ENCODE measurements around the gene TXLNA.
"Not testable (repeated sequence)": the region's sequence is repeated elsewhere in the genome, so short reads cannot be mapped to it uniquely, and the experiment has no call there.

Gene TXLNA

DNA sequence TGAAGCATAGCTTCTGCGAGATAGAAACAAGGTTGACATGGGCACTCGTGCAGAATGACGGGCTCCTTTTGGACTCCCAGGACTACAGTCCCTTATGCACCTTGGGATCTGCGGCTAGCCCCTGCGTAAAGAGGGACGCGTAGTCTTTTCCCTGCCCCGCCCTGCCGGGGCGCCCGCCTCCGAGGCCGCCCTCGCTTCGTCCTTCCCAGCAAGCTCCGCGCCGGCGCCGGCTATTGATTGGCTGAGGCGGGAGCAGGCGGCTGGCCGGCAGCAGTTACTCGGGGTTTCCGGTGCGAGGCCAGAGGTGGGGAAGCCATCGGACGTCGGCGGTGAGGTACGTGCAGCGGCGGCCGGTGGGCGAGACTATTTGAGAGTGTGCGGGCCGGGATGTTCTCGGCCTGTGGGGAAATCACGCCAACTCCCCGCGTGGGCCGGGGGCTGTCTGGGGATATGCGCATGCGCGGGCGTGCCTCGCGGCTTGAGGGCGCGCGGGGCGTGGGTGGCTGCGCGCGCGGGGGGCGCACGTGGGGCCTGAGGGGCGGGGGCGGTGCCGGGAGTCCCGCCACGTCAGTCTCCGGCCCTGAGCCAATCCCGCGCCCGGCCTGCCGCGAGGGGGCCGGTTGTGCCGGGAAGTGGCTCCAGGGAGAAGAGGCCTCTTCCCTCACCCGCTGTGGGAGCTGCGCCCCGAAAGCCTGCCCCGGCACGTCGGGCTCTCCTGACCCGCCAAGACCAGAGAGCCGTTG is at the start of gene TXLNA:
TXLNA (plus strand) TSS at position 233 of the 743 bp plus-strand sequence. CDS start 671 bp downstream, outside the sequence.
- DNase-seq, result peak; percentile 91

DNA sequence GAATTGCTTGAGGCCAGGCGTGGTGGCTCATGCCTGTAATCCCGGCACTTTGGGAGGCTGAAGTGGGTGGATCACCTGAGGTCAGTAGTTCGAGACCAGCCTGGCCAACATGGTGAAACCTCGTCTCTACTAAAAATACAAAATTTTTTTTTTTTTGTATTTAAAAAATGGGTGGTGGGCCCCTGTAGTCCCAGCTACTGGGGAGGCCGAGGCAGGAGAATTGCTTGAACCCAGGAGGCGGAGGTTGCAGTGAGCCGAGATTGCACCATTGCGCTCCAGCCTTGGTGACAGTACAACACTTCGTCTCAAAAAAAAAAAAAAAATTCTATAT is 45.6 kb upstream of the TXLNA start:
- DNase-seq, result not testable (repeated sequence)

DNA sequence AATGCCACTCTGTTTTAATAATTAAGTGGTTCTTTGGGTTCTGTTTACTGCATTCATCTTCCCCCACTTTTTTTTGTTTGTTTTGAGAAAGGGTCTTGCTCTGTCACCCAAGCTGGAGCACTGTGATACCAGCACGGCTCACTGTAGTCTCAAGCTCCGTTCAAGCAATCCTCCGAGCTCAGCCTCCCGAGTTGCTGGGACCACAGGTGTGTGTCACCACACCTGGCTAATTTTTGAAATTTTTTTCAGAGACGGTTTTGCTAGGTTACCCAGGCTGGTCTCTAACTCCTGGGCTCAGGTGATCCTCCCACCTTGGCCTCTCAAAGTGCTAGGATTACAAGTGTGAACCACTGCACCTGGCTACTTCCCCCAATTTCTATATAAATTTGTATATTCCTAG is 42.4 kb upstream of the TXLNA start:
- DNase-seq, result no peak

DNA sequence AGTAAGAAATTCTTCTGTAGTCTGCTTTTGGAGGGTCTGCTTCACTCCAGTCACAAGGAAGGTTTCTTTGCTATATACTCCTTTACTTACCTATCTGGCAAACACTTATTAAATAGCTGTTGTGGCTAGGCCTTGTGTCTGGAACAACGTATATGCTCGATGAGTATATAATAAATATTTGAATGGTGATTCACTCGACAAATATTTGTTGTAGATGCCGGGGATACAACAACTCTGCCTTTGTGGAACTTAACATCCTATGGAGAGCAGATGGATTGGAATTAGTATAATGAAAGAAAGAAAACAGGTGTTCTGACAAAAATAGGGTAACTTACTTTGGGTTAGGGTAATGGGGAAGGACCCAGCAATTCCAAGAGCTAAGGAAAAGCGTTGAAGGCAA is 40.5 kb upstream of the TXLNA start:
- DNase-seq, result no peak

DNA sequence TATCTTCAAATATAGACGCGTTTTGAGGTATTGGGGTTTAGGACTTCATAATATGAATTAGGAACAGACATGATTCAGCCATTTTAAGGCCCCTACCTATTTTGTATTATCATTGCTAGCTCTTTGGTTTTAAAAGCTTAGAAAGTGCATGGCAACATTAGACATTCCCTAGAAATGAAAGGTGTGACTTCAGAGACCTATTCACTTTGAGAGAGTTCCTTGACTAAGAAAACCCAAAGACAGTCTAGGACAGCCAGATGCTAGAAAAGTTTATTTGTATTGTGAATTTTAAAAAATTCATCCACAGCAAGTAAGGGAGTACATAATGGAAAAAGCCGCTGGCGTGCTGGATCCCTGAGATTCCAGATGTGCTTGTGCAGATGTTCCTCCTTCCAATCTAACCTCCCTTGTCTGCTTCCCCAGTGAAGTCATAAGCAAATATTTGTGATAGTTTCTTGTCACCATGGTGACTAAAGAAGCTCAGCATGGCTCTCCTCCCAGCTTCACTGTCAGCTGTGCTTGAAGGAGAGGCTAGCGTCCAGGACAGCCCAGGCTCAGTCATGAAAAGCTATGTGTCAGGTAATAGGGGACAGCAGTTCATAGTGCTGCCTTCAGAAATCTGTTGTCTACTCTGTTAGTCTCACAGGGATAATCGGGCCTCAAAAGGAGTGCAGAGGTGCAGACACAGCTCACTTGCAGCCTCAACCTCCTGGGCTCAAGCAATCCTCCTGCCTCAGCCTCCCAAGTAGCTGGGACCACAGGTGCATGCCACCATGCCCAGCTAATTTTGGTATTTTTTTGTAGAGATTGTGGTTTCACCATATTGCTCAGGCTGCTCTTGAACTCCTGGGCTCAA is 36.8 kb upstream of the TXLNA start:
- DNase-seq, result no peak

DNA sequence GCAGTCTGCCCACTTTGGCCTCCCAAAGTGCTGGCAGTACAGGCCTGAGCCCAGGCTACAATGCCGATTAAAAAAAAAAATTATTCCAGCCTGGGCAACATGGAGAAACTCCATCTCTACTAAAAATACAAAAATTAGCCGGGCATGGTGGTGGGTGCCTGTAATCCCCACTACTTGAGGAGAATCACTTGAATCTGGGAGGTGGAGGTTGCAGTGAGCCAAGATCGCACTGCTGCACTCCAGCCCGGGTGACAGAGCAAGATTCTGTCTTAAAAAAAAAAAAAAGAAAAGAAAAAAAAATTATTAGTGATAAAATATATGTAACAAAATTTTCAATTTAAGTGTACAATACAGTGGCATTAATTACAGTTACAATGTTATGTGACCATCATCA is 36.2 kb upstream of the TXLNA start:
- not testable (repeated sequence) for DNase-seq

DNA sequence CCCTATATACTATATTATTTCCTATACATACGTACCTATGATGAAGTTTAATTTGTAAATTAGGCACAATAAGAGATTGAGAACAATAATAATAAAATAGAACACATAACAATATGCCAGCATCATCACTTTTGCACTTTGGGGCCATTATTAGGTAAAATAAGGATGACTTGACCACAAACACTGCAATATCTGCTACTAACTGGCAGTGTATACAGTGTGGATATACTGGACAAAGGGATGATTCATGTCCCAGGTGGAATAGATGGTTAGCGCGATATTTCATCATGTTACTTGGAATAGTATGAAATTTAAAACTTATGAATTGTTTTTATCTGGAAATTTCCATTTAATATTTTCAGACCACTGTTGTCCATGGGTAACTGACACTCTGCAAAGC is 35.4 kb upstream of the TXLNA start:
- DNase-seq, result no peak

DNA sequence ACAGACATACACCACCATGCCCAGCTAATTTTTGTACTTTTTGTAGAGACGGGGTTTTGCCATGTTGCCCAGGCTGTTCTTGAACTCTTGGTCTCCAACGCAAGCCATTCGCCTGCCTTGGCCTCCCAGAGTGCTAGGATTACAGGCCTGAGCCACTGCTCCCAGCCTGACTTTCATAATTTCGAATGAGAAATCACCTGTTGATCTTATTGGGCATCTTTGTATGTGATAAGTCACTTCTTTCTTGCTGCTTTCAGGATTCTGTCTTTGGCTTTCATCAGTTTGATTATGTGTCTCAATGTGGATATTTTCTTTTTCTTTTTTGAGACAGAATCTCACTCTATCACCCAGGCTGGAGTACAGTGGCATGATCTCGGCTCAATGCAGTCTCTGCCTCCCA is 31.7 kb upstream of the TXLNA start:
- not testable (repeated sequence) for DNase-seq

DNA sequence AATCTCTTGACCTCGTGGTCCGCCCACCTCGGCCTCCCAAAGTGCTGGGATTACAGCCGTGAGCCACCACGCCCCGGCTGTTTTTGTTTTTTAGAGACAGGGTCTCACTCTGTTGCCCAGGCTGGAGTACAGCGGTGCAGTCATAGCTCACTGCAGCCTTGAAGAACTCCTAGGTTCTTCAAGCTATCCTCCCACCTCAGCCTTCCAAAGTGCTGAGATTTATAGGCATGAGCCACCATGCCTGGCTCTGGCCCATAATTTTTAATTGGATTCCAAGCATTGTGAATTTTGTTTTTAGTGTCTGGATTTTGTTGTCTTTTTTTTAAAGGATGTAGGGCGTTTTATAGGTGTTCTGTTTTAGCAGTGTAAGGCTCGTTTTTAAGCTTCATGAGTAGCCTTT is 28.6 kb upstream of the TXLNA start:
- no peak for DNase-seq

DNA sequence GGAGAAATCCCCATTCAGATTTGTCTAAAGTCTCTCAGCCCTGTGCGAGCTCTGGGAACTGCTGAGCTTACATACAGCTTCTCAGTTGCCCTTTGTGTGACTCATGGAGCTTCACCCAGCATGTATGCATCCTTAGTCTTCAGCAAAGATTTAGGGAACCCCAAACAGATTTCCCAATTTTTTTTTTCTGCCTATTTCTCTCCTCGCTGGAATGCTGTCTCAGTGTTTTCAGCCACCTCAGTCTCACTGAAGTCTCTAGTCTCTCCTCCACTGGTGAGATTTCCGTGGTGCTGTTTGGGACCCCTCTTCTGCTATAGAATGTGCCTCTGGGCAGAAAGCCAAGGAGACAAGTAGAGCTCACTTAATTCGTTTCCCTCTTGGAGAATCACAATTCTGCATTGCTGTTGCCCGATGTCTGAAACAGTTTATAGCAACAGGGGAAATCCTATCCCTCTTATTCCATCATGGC is 28.1 kb upstream of the TXLNA start:
- no peak for DNase-seq

DNA sequence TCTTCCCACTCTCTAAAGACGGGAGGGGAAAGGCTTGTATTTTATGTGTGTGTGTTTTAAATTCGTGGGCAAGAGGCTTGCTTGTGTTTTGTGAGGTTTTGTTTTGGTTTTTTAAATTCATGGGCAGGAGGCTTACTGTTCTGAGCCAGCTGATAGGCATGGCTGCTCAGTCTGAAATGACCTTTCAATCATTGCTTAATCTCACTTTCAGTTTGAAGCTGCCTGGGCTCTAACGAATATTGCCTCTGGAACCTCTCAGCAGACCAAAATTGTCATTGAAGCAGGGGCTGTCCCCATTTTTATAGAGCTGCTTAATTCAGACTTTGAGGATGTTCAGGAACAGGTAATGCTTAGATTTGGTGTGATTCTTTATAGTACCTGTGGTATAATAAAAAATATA is 20.3 kb upstream of the TXLNA start:
- no peak for DNase-seq

DNA sequence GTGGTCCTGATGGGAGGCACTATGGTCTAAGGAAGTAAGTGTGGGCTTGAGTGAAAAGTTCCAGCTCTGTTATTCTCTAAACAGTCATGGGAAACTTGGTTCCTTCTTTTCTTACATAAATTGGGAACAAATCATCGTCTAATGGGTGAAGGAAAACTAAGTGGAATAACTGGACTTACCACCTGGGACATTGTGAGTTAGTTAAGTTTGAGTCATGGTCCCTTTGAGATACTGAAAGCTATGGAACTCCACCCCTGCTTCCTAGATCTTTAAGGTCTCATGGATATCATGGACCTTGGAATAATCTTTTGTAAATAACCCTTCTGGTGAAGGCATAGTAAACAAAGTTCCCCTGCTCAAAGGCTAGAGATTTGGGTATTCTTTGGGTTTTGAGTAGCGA is 16.1 kb upstream of the TXLNA start:
- no peak for DNase-seq

DNA sequence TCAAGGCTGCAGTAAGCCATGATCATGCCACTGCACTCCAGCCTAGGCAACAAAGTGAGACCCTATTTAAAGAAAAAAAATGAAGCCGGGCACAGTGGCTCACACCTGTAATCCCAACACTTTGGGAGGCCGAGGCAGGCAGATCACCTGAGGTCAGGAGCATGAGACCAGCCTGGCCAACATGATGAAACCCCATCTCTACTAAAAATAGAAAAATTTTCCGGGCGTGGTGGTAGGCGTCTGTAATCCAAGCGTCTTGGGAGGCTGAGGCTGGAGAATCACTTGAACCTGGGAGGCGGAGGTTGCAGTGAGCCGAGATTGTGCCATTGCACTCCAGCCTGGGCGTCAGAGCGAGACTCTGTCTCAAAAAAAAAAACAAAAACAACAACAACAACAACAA is 13.8 kb upstream of the TXLNA start:
- not testable (repeated sequence) for DNase-seq

DNA sequence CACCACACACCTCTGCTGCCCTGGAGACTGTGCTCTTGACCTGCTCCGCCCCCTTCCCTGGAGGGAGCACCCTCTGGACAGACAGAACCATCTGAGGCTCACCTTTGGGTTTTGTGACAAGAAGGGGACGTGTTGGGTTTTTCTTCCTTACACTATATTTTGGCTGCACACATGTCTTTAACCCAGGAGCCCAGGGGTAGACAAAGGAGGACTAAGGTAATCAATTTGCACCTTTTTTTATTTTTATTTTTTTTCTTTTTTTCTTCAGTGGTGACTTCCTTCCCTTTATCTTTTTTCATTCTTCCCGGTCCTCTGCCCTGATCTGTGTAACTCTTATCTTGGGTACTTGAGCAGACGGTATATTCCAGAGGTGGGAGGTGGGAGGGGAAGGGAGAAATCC is 8.5 kb upstream of the TXLNA start:
- DNase-seq, result no peak

DNA sequence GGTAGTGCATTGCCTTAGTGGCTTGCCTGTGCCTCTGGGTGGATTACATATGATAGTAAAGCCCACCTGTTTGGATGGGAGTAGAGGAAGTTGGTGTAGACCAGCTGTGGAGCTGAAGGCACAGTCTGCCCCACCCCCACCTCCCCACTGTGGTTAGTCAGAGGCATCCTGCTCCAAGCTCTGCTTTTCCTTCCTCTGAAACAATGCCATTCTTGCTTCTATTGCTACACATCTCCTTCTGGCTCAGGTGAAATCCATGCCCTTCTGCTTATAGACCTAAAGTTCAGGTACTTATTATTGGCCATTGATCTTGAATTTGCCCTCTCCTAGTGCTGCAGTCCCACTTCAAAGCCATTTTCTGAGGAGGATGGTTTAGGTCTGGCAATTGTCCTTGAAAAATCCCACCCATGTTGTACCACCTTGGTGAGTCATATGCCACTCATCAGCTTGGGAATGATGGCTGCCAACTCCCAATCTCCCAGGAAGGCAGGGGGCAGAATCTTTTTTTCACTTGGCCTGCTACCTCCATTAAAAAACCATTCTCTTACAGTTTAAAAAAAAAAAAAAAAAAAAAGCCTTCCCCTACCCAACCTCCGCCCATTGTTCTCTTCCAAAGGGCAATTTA is 6.7 kb upstream of the TXLNA start:
- no peak for DNase-seq

DNA sequence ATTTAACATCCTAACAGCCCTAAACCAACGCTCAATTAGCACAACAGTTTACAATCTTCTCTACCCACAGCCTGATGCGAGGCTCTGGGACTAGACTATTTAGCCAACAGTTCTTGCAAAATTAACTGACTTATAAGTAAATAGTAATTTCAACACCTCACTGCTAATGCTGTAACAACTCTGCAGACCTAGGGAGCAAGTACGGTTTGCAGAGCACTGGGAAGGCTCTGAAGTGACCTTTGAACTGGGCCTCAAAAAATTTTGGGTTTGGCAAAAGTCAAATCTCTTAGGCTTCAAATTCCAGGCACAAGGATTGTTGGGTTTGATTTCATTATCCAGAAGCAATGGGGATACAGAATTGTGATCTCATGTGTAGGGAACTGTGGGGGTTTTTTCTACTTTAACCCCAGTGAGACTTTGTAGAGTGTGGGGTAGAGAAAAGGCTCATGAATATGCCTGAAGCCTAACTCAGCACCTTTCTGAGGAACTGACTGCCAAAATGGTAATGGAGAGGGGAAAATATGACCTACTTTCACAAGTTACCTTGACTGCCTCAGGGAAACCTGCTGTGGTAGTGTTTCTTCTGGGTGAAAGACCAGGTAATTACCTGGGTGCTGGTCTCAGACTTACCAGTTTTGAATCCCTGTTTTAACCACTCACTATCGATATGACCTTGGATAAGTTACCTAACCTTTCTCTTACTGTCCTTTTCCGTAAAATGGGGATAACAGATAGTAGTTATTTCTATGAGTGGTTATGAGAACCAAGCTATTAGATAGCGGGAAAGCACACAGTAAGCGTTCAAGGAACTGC is 889 bp upstream of the TXLNA start:
- no peak for DNase-seq

DNA sequence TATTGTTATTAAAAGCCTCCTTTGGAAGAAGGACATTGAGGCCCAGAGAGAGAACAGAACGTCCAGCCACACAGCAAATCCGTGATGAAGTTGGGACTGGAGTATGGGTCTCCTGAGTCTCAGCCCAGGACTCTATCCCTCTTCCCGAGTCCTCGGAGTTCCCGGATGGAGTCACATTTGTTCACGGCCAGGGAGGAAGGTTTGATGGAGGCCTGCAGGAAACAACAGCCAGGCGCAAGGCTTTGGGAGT is 357 bp upstream of the TXLNA start:
- DNase-seq, result no peak

DNA sequence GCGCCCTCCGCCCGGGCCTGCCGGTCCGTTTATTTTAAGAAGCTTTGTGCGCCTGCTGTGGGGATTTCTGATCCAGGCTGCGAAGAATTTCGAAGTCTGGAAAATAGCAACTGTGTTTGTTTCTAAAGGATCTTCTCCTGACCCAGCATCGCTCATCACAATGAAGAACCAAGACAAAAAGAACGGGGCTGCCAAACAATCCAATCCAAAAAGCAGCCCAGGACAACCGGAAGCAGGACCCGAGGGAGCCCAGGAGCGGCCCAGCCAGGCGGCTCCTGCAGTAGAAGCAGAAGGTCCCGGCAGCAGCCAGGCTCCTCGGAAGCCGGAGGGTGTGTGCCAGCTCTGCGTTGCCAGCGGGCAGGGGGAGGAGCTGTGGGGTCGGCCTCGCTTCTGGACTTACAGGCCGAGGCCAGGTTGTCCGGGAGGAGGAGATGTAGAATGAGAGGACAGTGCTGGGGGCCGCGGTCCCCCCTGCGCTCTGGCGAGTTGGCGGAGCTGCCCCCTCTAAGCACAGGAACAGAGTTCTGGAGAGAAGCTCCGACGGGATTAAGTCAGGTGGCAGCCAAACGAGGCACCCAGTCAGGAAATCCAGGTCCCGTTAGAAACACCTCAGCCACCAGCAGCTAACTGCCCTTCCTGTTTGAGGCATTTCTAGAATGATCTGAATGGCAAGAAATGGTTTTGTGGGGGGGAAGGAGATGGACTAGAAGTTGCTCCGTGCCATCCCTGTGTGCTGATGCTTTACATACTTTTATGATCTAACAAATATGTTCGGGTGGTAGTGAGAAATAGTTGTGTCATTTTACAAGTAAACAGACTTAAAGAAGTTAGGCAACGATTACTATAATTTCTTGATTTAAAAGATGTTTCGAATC is 948 bp downstream of the TXLNA start:
- peak; percentile 36 for DNase-seq

DNA sequence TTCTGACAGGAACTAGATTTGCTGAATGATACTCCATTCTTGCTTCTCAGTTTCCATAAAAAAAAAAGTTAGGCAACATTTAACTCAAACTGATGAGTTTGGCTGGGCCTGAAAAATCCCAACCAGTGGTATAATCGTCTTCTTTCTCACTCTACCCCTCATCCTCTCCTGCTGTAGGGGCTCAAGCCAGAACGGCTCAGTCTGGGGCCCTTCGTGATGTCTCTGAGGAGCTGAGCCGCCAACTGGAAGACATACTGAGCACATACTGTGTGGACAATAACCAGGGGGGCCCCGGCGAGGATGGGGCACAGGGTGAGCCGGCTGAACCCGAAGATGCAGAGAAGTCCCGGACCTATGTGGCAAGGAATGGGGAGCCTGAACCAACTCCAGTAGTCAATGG is 1.6 kb downstream of the TXLNA start:
- no peak for DNase-seq

DNA sequence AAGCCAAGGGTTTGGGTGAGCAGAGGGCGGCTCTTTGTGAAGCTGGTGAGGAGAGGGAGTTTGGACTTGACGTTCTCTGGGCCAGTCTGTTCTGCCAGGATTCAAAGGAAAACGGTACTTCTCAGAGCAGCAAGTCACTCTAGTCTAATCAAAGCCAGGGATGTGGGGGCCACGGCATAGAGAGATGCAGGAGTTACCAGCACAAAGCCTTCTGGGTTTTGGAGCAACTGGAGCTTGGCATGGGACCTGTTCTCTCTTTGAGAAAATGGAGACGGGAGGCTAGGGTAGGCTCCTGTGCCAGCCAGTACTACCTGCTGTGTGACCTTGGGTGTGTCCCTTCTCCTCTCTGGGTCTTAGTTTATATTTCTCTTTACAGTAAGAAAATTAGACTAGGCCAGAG is 2.1 kb downstream of the TXLNA start:
- no peak for DNase-seq

DNA sequence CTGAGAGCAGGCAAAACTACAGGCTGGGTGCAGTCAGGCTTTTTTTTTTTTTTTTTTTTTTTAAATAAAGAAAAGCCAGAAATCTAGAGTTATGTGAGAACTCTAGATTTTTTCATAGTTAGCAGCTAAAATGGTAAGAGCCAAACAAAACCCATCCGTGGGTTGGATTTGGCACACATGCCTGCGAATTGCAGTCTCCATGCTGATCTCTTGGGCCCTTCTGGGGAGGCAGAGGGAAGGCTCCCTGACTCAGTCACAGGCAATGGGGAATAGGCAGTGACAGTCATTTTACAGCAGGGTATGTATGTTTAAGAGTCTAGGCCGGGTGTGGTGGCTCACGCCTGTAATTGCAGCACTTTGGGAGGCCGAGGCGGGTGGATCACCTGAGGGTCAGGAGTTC is 2.6 kb downstream of the TXLNA start:
- DNase-seq, result no peak

DNA sequence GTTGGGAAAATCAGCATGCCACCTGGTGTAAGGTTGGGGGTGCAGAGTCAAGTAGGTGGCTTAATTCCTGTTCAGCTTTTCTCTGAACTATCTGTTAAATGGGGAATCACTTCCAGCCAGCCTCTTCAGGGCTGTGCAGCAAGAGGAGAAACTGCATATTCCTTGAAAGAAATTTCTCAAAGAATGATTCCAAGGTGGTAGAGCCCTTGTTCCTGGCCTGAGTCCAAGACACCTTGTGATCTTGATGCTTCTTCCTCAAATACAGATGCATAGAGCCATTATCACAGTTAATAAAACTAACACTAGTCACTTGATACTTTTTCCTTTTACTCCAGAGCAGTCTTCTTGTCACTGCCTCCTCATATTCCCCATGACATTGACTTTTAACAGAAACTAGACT is 5.2 kb downstream of the TXLNA start:
- DNase-seq, result no peak

Data from NK-92 treated with Interleukin-12 subunit alpha and Interleukin-12 subunit beta, amount 100 ng/mL, for 24 hours (cell line).